Panc1 (cell line): Measurements from ENCODE around the gene ZNF609. TPM values are rescaled to one million over a fixed set of nuclear protein-coding genes. Genes with fewer than 3 reads are reported as not detected.

Source experiments
- ATAC-seq: fragments of 200-7000 bp; cut with Tn5 transposase; 2 replicates; pipeline ENCODE4 v1.9.1; 2020; ENCODE audit warnings: mild to moderate bottlenecking, moderate library complexity
- BruUV-seq: library from RNA; stranded (reverse); fragments of 400-500 nt; replicated peaks from 2 replicates; lab custom pipeline; 2021; lab: Mats Ljungman, UMichigan
- CTCF ChIA-PET: fragments of 300-600 bp; sonication (Branson Sonifier 250); formaldehyde crosslinking; loops from one replicate; lab custom pipeline; 2022; ENCODE audit warnings: antibody characterized with exemption; lab: Charles Lee
- POLR2A ChIA-PET: fragments of 300-600 bp; sonication (Branson Sonifier 250); formaldehyde crosslinking; loops from one replicate; lab custom pipeline; 2022; ENCODE audit warnings: antibody characterized with exemption; lab: Charles Lee
- DNase-seq: peaks from one replicate; pipeline ENCODE4 v3.0.0-alpha.2; 2010; ENCODE audit warnings: low read depth, low spot score
- H3K27ac ChIP-seq: 2 replicates; pipeline ENCODE4 v1.5.1; 2011; ENCODE audit warnings: mild to moderate bottlenecking, low read length, inconsistent platforms
- H3K27me3 ChIP-seq: fragments of 200-500 bp; sonication (Bioruptor generic); 2 replicates; pipeline ENCODE4 v1.6.0; 2014; ENCODE audit warnings: low read length, inconsistent platforms; ENCODE audit not compliant: control insufficient read depth, insufficient read depth
- H3K36me3 ChIP-seq: fragments of 200-500 bp; sonication (Bioruptor generic); 2 replicates; pipeline ENCODE4 v1.5.1; 2014; ENCODE audit warnings: inconsistent platforms, mild to moderate bottlenecking, low read length, moderate library complexity; ENCODE audit not compliant: control insufficient read depth, insufficient read depth
- H3K4me1 ChIP-seq: 2 replicates; pipeline ENCODE4 v1.5.1; 2011; ENCODE audit warnings: inconsistent platforms, mild to moderate bottlenecking, low read length, moderate library complexity; ENCODE audit not compliant: control insufficient read depth, insufficient read depth
- H3K4me3 ChIP-seq, 2 experiments: 2 replicates each; pipeline ENCODE4 v1.5.1; 2011 to 2012; ENCODE audit warnings: low read depth in 2 of 2, low read length in 2 of 2, mild to moderate bottlenecking in 2 of 2, inconsistent platforms in 1 of 2, moderate library complexity in 1 of 2
- H3K9me3 ChIP-seq: fragments of 200-500 bp; sonication (Bioruptor generic); 2 replicates; pipeline ENCODE4 v1.5.1; 2014; ENCODE audit warnings: low read depth, mild to moderate bottlenecking, inconsistent platforms, low read length, moderate library complexity; ENCODE audit not compliant: control insufficient read depth, insufficient read depth
- CTCF ChIP-seq: fragments of 450-650 bp; IDR thresholded peaks from 2 replicates; pipeline ENCODE4 v1.5.1; 2017; ENCODE audit warnings: mild to moderate bottlenecking
- POLR2AphosphoS5 ChIP-seq: IDR thresholded peaks from 2 replicates; pipeline ENCODE4 v1.6.1; 2012; ENCODE audit warnings: mild to moderate bottlenecking, low read depth, low read length, moderate library complexity
- REST ChIP-seq, 2 experiments: IDR thresholded peaks; 2 replicates each; pipeline ENCODE4 v1.6.1; 2011 to 2012; ENCODE audit warnings: low read depth in 2 of 2, control low read depth in 1 of 2, low read length in 1 of 2, mild to moderate bottlenecking in 1 of 2, moderate library complexity in 1 of 2; ENCODE audit not compliant: insufficient read depth in 1 of 2
- SIN3A ChIP-seq: IDR thresholded peaks from 2 replicates; pipeline ENCODE4 v1.6.1; 2012; ENCODE audit warnings: low read depth, mild to moderate bottlenecking, low read length, moderate library complexity, borderline replicate concordance; ENCODE audit not compliant: insufficient read depth
- TCF7L2 ChIP-seq: IDR thresholded peaks from 2 replicates; pipeline ENCODE4 v1.6.1; 2011; ENCODE audit warnings: mild to moderate bottlenecking, low read depth, low read length, inconsistent platforms
- in situ Hi-C: cut with HindIII; loops from 2 replicates; pipeline ENCODE4 v1.10.0; 2016; ENCODE audit warnings: low sequenced_read_pairs, low pct_unique_long_range_greater_than_20kb
- intact Hi-C: fragments of 100-400 bp; cut with micrococcal nuclease; formaldehyde crosslinking; loops from one replicate; pipeline ENCODE4 v1.10.0; 2022; ENCODE audit not compliant: unreplicated experiment
- total RNA-seq: library from RNA; stranded (reverse); gene quantifications from one replicate; pipeline ENCODE4 v1.2.1, GENCODE V29; 2021; ENCODE audit not compliant: unreplicated experiment

Gene ZNF609
- total RNA-seq, 1 experiment from 2014 or later: 47.2 TPM

- Histone ChIP-seq H3K4me3 (no peak overlapping the region), H3K27ac (peak overlapping the region; percentile 9; the same call in 1 of the 2 replicates), H3K27me3 (no peaks in the 10 kb centered on the region), H3K36me3 (no peaks in the 10 kb centered on the region; the same call in 1 of the 2 replicates), H3K4me1 (peaks cover 45% of the 10 kb centered on the region), H3K9me3 (no peaks in the 10 kb centered on the region)
- in situ Hi-C loops (no loop called here), intact Hi-C loops (no loop called here)
- ATAC-seq (no peak), DNase-seq (no peak)
- TF ChIP-seq TCF7L2: no peak
- TF ChIP-seq POLR2AphosphoS5: no peak
- TF ChIP-seq SIN3A: no peak
- no TSS peak for BruUV-seq
- POLR2A ChIA-PET: interaction anchor here (0.7 kb wide), 2 partner anchors 41 to 140 kb away, joined by 3 to 12 read pairs; no protein-coding TSS in a partner anchor
- CTCF ChIA-PET: no interaction called here
Measured at GRCh38 chr15:64462492-64462891, 2.1 kb downstream of the ZNF609 start.

GRCh38 chr15:64464276-64465005, 4.1 kb downstream of the ZNF609 start:
- BruUV-seq: no TSS peak
- ATAC-seq: no peak
- ChIA-PET POLR2A (interaction anchor here (0.9 kb wide), 1 partner anchor 18 kb away, joined by 3 read pairs; no protein-coding TSS in a partner anchor), CTCF (no interaction called here)
- H3K27ac ChIP-seq: no peak overlapping the region
- H3K4me3 ChIP-seq: no peak overlapping the region
- in situ Hi-C loops (no loop called here), intact Hi-C loops (no loop called here)
- no peaks in the 10 kb centered on the region for H3K9me3 ChIP-seq
- TF ChIP-seq SIN3A: no peak
- no peak for TF ChIP-seq CTCF
- no peak for TF ChIP-seq REST (IDR thresholded peaks at IDR 0.05; ENCODE audit: insufficient read depth in 1 of 2, low read depth in 2 of 2, low read length in 1 of 2)
- no peak for TF ChIP-seq TCF7L2
- TF ChIP-seq POLR2AphosphoS5: no peak
- H3K27me3 ChIP-seq: no peaks in the 10 kb centered on the region
- DNase-seq: no peak
- peaks cover 40% of the 10 kb centered on the region for H3K4me1 ChIP-seq
- no peaks in the 10 kb centered on the region; the same call in 1 of the 2 replicates for H3K36me3 ChIP-seq
